Measurements from ENCODE around the gene ACSL5. TPM values are rescaled to one million over a fixed set of nuclear protein-coding genes. Genes with fewer than 3 reads are reported as not detected.

Gene ACSL5
- polyA plus RNA-seq, 1 donor, result 361 TPM

DNA sequence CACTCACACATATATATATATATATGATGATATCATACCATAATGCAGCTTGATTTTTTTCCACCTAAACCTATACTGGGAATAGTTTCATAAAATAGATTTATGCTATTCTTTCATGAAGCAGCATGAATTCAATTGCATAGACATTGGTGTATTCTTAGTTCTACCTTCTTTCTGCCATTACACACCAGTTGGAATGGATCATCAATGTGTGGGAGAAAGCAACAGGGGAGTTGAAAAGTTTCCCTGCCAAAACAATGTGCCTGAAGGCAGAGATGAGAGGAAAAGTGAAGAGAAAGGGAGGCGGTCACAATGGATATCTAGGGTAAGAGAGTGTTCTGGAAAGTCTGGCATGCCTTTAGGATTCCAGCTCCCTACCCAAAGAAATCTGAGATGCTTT lies 25.2 kb upstream of the ACSL5 start:
- H3K36me3 ChIP-seq (ENCODE audit: control insufficient read depth, insufficient read depth, low read length), result no peaks in the 10 kb centered on the region
- WGBS (ENCODE audit: insufficient coverage, low lambda C conversion rate), result no CpG with 5 or more reads among the region's 1 CpG
- DNase-seq, result no peak
- H3K4me3 ChIP-seq (ENCODE audit: low read length), result no peak overlapping the region
- H3K9me3 ChIP-seq (ENCODE audit: control insufficient read depth, low read depth, low read length), result no peaks in the 10 kb centered on the region
- H3K27me3 ChIP-seq (ENCODE audit: control insufficient read depth, insufficient read depth, low read length), result no peaks in the 10 kb centered on the region
- no peak overlapping the region for H3K27ac ChIP-seq (ENCODE audit: low read length)
- H3K4me1 ChIP-seq (ENCODE audit: control insufficient read depth, insufficient read depth, low read length), result peaks cover 6% of the 10 kb centered on the region

DNA sequence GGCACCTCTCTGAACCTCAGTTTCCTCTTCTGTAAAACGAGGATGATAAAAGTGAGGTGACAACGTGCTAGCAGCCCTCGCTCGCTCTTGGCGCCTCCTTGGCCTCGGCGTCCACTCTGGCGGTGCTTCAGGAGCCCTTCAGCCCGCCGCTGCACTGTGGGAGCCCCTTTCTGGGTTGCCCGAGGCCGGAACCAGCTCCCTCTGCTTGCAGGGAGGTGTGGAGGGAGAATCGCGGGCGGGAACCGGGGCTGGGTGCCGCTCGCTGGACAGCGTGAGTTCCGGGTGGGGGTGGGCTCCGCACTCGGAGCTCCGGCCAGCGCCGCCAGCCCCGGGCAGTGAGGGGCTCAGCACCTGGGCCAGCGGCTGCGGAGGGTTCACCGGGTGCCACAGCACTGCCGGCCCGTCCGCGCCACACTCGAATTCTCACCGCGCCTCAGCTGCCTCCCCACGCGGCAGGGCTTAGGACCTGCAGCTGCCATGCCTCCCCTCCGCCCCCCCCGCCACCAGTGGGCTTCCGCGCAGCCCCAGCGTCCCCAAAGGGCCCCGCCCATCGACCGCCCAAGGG lies 24.3 kb upstream of the ACSL5 start:
- H3K4me3 ChIP-seq (ENCODE audit: low read length), result no peak overlapping the region
- WGBS (ENCODE audit: insufficient coverage, low lambda C conversion rate), result no CpG with 5 or more reads among the region's 46 CpGs
- peaks cover 6% of the 10 kb centered on the region for H3K4me1 ChIP-seq (ENCODE audit: control insufficient read depth, insufficient read depth, low read length)
- no peaks in the 10 kb centered on the region for H3K9me3 ChIP-seq (ENCODE audit: control insufficient read depth, low read depth, low read length)
- no peak for DNase-seq
- H3K27ac ChIP-seq (ENCODE audit: low read length), result no peak overlapping the region
- no peaks in the 10 kb centered on the region for H3K27me3 ChIP-seq (ENCODE audit: control insufficient read depth, insufficient read depth, low read length)
- H3K36me3 ChIP-seq (ENCODE audit: control insufficient read depth, insufficient read depth, low read length), result no peaks in the 10 kb centered on the region

DNA sequence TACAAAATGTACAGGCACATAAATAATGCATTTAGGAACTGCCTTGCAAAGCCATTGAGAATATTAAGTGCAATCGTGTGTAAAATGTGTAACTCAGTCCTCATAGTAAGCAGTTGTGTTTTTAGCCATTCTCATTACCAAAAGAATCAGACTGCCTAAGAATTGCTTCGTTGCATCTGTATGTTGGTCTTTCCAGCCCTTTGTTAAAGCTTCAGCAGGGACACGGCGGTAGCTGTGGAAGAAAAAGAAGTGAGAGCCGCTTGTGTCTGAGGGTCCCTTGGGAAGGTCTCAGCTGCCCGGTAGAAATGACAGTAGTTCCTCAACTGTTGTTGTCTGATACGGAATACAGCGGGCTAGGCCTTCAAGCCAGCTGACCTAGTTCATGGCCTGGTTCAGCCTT lies 22.8 kb upstream of the ACSL5 start:
- DNase-seq, result no peak
- Histone ChIP-seq H3K36me3 (ENCODE audit: control insufficient read depth, insufficient read depth, low read length) (no peaks in the 10 kb centered on the region), H3K4me1 (ENCODE audit: control insufficient read depth, insufficient read depth, low read length) (peaks cover 6% of the 10 kb centered on the region), H3K27me3 (ENCODE audit: control insufficient read depth, insufficient read depth, low read length) (no peaks in the 10 kb centered on the region), H3K9me3 (ENCODE audit: control insufficient read depth, low read depth, low read length) (no peaks in the 10 kb centered on the region), H3K4me3 (ENCODE audit: low read length) (no peak overlapping the region), H3K27ac (ENCODE audit: low read length) (no peak overlapping the region)
- WGBS (ENCODE audit: insufficient coverage, low lambda C conversion rate), result no CpG with 5 or more reads among the region's 8 CpGs

DNA sequence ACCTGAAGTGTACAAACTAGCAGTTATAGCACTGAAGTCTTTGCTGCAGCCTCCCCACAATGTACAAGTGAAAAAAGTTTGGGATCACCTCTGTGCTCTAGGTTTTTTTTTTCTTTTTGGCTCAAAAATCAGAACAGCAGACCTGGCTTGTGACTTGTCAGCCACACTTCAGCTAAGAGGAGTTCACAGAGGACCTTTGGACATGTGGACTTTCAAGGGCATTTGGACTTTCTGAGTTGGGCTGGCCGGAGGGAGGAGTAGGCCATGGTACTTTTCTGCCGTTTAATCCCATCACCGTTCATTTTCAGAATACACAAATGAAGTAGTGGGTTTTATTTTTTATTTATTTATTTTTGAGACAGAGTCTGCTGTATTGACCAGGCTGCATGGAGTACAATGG lies 21.9 kb upstream of the ACSL5 start:
- WGBS (ENCODE audit: insufficient coverage, low lambda C conversion rate), result no CpG with 5 or more reads among the region's 3 CpGs
- Histone ChIP-seq H3K4me3 (ENCODE audit: low read length) (no peak overlapping the region), H3K36me3 (ENCODE audit: control insufficient read depth, insufficient read depth, low read length) (no peaks in the 10 kb centered on the region)

DNA sequence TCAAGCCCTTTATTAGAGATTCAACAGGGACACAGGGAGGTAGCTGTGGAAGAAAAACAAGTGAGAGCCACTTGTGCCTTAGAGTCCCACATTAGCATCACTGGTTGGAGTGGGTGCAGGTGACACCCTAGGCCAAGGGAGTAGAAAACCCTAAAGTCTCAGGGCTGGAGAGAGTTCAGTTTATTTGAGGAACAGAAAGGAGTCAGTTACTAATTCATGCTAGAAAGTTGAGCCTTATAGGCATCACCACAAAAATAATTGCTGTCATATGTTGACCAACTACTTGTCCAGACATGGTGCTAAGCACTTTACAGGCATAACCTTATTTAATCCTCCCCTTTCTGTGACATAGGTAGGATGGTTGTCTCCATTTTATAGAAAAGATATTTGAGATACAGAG lies 20.9 kb upstream of the ACSL5 start:
- peaks cover 6% of the 10 kb centered on the region for H3K4me1 ChIP-seq (ENCODE audit: control insufficient read depth, insufficient read depth, low read length)
- DNase-seq, result no peak
- no peaks in the 10 kb centered on the region for H3K9me3 ChIP-seq (ENCODE audit: control insufficient read depth, low read depth, low read length)

More for the DNA sequence above, 21.9 kb upstream of the ACSL5 start:
- no peaks in the 10 kb centered on the region for H3K27me3 ChIP-seq (ENCODE audit: control insufficient read depth, insufficient read depth, low read length)
- peaks cover 6% of the 10 kb centered on the region for H3K4me1 ChIP-seq (ENCODE audit: control insufficient read depth, insufficient read depth, low read length)
- H3K9me3 ChIP-seq (ENCODE audit: control insufficient read depth, low read depth, low read length), result no peaks in the 10 kb centered on the region
- no peak overlapping the region for H3K27ac ChIP-seq (ENCODE audit: low read length)
- DNase-seq, result peak in 1 of 2 donors; percentile 68

DNA sequence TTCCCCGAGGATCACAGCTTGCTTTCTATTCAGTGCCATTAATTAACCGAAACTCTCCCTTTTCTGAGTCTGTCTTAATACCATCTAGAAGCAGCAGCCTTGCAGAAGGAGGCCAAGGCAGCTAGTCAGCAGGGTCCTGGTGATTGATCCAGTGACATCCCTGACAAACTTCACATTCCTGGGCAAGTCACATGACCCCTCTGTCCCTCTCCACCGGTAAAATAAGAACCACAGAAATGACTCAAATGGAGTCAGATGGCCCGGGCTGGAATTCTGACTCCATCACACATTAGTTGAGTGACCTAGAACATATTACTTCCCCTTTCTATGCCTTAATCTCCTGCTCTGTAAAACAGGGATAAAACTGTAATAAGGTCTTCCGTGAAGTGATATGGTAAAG lies 17.2 kb upstream of the ACSL5 start:
- no peak overlapping the region for H3K4me3 ChIP-seq (ENCODE audit: low read length)
- H3K4me1 ChIP-seq (ENCODE audit: control insufficient read depth, insufficient read depth, low read length), result peaks cover 26% of the 10 kb centered on the region
- 100% methylated on average over 1 of the region's 5 CpGs for WGBS (ENCODE audit: insufficient coverage, low lambda C conversion rate)
- no peaks in the 10 kb centered on the region for H3K27me3 ChIP-seq (ENCODE audit: control insufficient read depth, insufficient read depth, low read length)
- DNase-seq, result no peak
- H3K36me3 ChIP-seq (ENCODE audit: control insufficient read depth, insufficient read depth, low read length), result no peaks in the 10 kb centered on the region
- no peak overlapping the region for H3K27ac ChIP-seq (ENCODE audit: low read length)
- H3K9me3 ChIP-seq (ENCODE audit: control insufficient read depth, low read depth, low read length), result no peaks in the 10 kb centered on the region

More for the DNA sequence above, 20.9 kb upstream of the ACSL5 start:
- Histone ChIP-seq H3K36me3 (ENCODE audit: control insufficient read depth, insufficient read depth, low read length) (no peaks in the 10 kb centered on the region), H3K27ac (ENCODE audit: low read length) (no peak overlapping the region), H3K4me3 (ENCODE audit: low read length) (no peak overlapping the region), H3K27me3 (ENCODE audit: control insufficient read depth, insufficient read depth, low read length) (no peaks in the 10 kb centered on the region)

DNA sequence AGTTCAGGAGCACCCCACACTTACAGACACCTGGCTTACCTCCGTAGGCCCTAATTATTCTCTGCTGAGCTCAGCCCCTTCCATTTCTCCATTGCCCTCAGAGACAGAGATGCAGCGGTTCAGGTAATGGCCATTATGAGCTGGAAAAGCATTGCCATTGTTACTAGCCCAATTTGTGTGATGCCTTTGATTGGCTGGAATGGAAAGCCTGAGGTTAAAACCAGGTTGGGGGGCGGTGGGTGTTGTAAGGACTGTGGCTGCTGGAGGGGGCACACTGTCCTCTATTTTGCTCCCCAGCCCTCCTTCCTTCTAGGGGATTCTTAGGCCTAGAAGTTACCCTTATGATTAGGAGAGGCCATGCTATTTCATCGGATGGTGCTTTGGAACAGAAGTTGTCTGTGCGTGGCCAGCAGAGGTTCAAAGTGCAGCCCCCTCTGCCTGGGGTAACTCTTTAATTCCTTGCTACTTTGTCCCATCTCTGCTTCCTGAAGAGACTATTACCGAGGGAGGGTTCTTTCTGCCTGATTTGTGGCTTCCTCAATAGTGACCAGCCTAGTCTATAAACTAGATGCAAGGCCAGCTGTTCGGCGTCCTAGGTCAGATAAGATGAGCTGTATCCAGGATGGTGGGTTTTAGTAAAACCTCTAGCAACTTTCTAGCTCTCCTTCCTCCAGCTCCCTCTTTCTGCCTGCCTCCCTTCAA lies 14.2 kb upstream of the ACSL5 start:
- no peaks in the 10 kb centered on the region for H3K27me3 ChIP-seq (ENCODE audit: control insufficient read depth, insufficient read depth, low read length)
- no peak overlapping the region for H3K4me3 ChIP-seq (ENCODE audit: low read length)
- whole genome bisulfite sequencing (ENCODE audit: insufficient coverage, low lambda C conversion rate), result no CpG with 5 or more reads among the region's 8 CpGs
- H3K36me3 ChIP-seq (ENCODE audit: control insufficient read depth, insufficient read depth, low read length), result no peaks in the 10 kb centered on the region
- H3K27ac ChIP-seq (ENCODE audit: low read length), result peak overlapping the region; percentile 23
- no peaks in the 10 kb centered on the region for H3K9me3 ChIP-seq (ENCODE audit: control insufficient read depth, low read depth, low read length)
- peak in 1 of 2 donors; percentile 34 for DNase-seq
- H3K4me1 ChIP-seq (ENCODE audit: control insufficient read depth, insufficient read depth, low read length), result peaks cover 51% of the 10 kb centered on the region

DNA sequence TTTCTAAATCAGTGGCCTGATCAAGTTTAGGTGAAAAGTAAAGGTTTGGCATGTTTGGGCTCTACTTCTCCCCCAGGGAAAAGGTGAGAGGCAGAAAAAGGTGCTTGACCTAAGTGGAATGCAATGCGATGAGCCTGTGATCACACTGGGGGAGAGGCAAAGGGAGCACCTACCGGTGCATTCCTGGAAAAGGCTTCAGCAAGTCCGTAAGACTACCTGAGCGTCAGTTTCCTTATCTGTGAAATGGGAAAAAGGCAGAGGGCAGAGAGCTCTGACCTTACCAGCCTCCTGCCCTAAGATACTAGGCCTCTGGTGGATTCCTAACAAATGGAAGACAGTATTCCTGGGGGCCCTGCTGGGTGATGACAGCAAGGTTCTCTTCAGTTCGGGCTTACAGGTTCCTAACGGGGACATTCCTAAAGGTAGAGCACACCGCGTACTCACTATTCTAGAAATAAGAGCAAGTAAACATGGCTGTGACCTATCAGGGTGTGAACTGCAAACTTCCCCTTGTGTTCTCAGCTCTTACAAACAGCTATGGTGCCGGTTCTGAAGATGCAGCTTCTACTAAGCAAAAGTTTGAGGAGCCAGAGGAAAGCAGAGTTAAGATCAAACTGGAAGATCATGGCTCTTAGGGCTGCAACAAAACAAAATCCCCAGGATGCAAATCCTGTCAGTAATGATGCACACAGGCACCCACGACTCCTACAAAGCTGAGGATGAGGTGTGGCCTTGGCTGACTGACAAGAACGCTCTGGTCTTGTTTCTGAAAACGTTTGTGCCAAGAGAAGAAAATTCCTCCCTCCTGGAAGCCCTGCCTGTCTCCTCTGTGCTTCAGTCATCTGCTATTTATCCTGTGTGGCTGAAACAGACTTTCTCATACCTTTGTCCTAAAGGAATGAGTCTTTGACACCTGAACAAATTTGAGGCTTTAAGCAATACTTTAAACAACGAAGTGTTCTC lies 13.3 kb upstream of the ACSL5 start:
- peak overlapping the region; percentile 86 for H3K27ac ChIP-seq (ENCODE audit: low read length)
- 50% methylated on average over 2 of the region's 13 CpGs for WGBS (ENCODE audit: insufficient coverage, low lambda C conversion rate)

DNA sequence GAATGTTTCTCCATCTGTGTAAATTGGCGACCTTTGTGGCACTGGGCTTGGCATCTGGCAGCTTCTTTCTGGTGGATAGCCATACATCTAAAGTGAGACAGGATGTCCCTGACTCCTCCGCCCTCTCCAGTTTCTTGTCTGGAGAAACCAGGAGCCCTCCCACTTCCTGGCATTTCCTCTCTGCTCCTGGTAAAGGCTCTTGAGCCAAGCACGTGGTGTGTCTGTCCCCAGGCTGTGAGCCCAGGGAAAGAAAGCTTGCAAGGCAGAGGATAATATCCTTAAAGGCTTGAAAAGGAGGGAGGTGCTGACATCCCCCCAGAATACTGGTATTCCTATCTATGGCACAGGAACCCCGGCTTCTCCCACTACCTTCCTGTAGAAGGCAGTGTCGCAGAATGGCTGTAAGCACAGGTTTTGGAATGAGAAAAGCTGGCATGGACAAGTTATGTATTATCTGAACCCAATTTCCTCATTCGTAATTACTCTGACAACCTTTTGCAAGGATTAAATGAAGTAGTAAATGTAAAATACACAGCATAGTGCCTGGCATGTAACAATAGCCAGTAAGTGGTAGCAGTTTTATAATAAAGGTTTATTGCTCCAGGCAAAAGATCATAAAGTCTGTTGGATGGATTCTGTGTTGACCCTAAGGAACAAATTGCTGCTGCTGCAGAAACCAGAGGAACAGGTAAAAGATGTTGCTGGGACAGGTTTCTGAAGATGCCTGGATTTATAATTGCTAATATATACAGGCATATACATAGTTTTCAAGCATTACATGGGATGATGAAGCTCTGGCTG lies 11.8 kb upstream of the ACSL5 start:
- Histone ChIP-seq H3K27ac (ENCODE audit: low read length) (peak overlapping the region; percentile 86), H3K36me3 (ENCODE audit: control insufficient read depth, insufficient read depth, low read length) (no peaks in the 10 kb centered on the region), H3K9me3 (ENCODE audit: control insufficient read depth, low read depth, low read length) (no peaks in the 10 kb centered on the region), H3K27me3 (ENCODE audit: control insufficient read depth, insufficient read depth, low read length) (no peaks in the 10 kb centered on the region), H3K4me3 (ENCODE audit: low read length) (no peak overlapping the region), H3K4me1 (ENCODE audit: control insufficient read depth, insufficient read depth, low read length) (peaks cover 71% of the 10 kb centered on the region)
- DNase-seq, result peak; percentile 60 to 81
- WGBS (ENCODE audit: insufficient coverage, low lambda C conversion rate), result no CpG with 5 or more reads among the region's 6 CpGs

More for the DNA sequence above, 13.3 kb upstream of the ACSL5 start:
- Histone ChIP-seq H3K36me3 (ENCODE audit: control insufficient read depth, insufficient read depth, low read length) (no peaks in the 10 kb centered on the region), H3K27me3 (ENCODE audit: control insufficient read depth, insufficient read depth, low read length) (no peaks in the 10 kb centered on the region), H3K9me3 (ENCODE audit: control insufficient read depth, low read depth, low read length) (no peaks in the 10 kb centered on the region), H3K4me1 (ENCODE audit: control insufficient read depth, insufficient read depth, low read length) (peaks cover 56% of the 10 kb centered on the region), H3K4me3 (ENCODE audit: low read length) (no peak overlapping the region)
- DNase-seq, result peak in 1 of 2 donors; percentile 28

DNA sequence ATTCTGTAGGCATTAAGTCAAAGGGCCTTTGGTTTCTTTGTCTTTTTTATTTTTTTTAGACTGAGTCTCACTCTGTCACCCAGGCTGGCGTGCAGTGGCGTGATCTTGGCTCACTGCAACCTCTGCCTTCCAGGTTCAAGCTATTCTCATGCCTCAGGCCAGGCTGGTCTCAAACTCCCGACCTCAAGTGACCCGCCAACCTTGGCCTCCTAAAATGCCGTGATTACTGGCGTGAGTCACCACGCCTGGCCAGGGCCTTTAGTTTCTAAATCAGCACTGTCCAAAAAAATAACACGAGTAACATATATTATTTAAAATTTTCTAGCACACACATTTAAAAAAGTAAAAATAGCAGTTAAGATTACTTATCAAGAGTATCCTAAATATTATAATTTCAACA lies 11.1 kb upstream of the ACSL5 start:
- peak overlapping the region; percentile 86 for H3K27ac ChIP-seq (ENCODE audit: low read length)
- WGBS (ENCODE audit: insufficient coverage, low lambda C conversion rate), result no CpG with 5 or more reads among the region's 8 CpGs
- H3K9me3 ChIP-seq (ENCODE audit: control insufficient read depth, low read depth, low read length), result no peaks in the 10 kb centered on the region
- H3K4me1 ChIP-seq (ENCODE audit: control insufficient read depth, insufficient read depth, low read length), result peaks cover 77% of the 10 kb centered on the region
- H3K36me3 ChIP-seq (ENCODE audit: control insufficient read depth, insufficient read depth, low read length), result no peaks in the 10 kb centered on the region
- H3K4me3 ChIP-seq (ENCODE audit: low read length), result no peak overlapping the region
- DNase-seq, result peak in 1 of 2 donors; percentile 38
- no peaks in the 10 kb centered on the region for H3K27me3 ChIP-seq (ENCODE audit: control insufficient read depth, insufficient read depth, low read length)
